ENCODE results near the gene CAPN14. TPM values are rescaled to one million over a fixed set of nuclear protein-coding genes. Genes with fewer than 3 reads are reported as not detected.

Gene CAPN14
- total RNA-seq, 3 donors from 2014 or later, result 0.16 to 0.44 (median 0.33) TPM

- no peak for DNase-seq (ENCODE audit: low spot score in 2 of 2)
- Histone ChIP-seq H3K36me3 (no peaks in the 10 kb centered on the region), H3K4me1 (no peaks in the 10 kb centered on the region), H3K4me3 (no peak overlapping the region), H3K9me3 (no peaks in the 10 kb centered on the region), H3K27ac (no peak overlapping the region), H3K27me3 (no peaks in the 10 kb centered on the region)
- TF ChIP-seq POLR2A (IDR thresholded peaks at IDR 0.05) (no peak), POLR2AphosphoS5 (IDR thresholded peaks at IDR 0.05) (no peak)
- intact Hi-C loops (cut with DNase I; ENCODE audit: low total_unique reads), result no loop called here
Measured at GRCh38 chr2:31223026-31223425, 5.7 kb upstream of the CAPN14 start.

DNA sequence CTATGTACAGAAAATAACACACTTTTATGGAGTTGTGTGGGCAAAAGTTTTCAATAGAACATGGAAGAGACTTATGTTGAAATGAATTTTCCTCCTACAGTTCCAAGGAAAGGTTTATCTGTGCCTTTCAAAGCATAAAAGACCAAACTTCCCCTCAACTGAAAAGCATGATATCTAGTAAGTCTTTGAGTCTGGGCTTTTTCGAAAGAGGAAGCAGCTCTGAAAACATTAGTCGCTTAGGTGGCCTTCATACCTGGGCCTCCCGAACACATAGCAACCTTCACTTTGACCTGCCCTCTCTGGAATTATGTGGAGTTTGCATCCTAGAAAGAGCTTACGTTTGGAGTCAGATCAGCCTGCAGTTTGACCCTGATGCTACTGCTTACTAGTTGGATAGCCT lies 4.8 kb upstream of the CAPN14 start:
- no peaks in the 10 kb centered on the region for H3K27me3 ChIP-seq
- no peaks in the 10 kb centered on the region for H3K9me3 ChIP-seq
- TF ChIP-seq CTCF (IDR thresholded peaks at IDR 0.05), result no peak
- TF ChIP-seq POLR2AphosphoS5 (IDR thresholded peaks at IDR 0.05), result no peak
- TF ChIP-seq POLR2A (IDR thresholded peaks at IDR 0.05), result no peak
- no peak overlapping the region for H3K4me3 ChIP-seq
- no peaks in the 10 kb centered on the region for H3K4me1 ChIP-seq
- H3K27ac ChIP-seq, result no peak overlapping the region
- DNase-seq (ENCODE audit: low spot score in 2 of 2), result no peak
- no peaks in the 10 kb centered on the region for H3K36me3 ChIP-seq
- intact Hi-C loops (cut with DNase I; ENCODE audit: low total_unique reads), result no loop called here

GRCh38 chr2:31221544-31221943 lies 4.2 kb upstream of the CAPN14 start:
- Histone ChIP-seq H3K4me3 (no peak overlapping the region), H3K4me1 (no peaks in the 10 kb centered on the region), H3K9me3 (no peaks in the 10 kb centered on the region), H3K27me3 (no peaks in the 10 kb centered on the region), H3K27ac (no peak overlapping the region), H3K36me3 (no peaks in the 10 kb centered on the region)
- no peak for DNase-seq (ENCODE audit: low spot score in 2 of 2)
- TF ChIP-seq POLR2AphosphoS5 (IDR thresholded peaks at IDR 0.05) (no peak), POLR2A (IDR thresholded peaks at IDR 0.05) (no peak), CTCF (IDR thresholded peaks at IDR 0.05) (no peak)
- intact Hi-C loops (cut with DNase I; ENCODE audit: low total_unique reads), result no loop called here

GRCh38 chr2:31219131-31219969 lies 2.0 kb upstream of the CAPN14 start:
- DNase-seq (ENCODE audit: low spot score in 2 of 2), result no peak
- H3K27ac ChIP-seq, result no peak overlapping the region

GRCh38 chr2:31216734-31217133 lies 581 bp downstream of the CAPN14 start:
- Histone ChIP-seq H3K36me3 (no peaks in the 10 kb centered on the region), H3K9me3 (no peaks in the 10 kb centered on the region), H3K4me1 (no peaks in the 10 kb centered on the region), H3K4me3 (no peak overlapping the region), H3K27me3 (no peaks in the 10 kb centered on the region), H3K27ac (no peak overlapping the region)
- intact Hi-C loops (cut with DNase I; ENCODE audit: low total_unique reads), result no loop called here
- TF ChIP-seq POLR2AphosphoS5 (IDR thresholded peaks at IDR 0.05) (no peak), CTCF (IDR thresholded peaks at IDR 0.05) (no peak)
- DNase-seq (ENCODE audit: low spot score in 2 of 2), result no peak

More at GRCh38 chr2:31219131-31219969, 2.0 kb upstream of the CAPN14 start:
- intact Hi-C loops (cut with DNase I; ENCODE audit: low total_unique reads), result no loop called here
- Histone ChIP-seq H3K9me3 (no peaks in the 10 kb centered on the region), H3K4me1 (no peaks in the 10 kb centered on the region), H3K27me3 (no peaks in the 10 kb centered on the region), H3K36me3 (no peaks in the 10 kb centered on the region), H3K4me3 (no peak overlapping the region)
- no peak for TF ChIP-seq POLR2AphosphoS5 (IDR thresholded peaks at IDR 0.05)
- TF ChIP-seq CTCF (IDR thresholded peaks at IDR 0.05), result no peak
- no peak for TF ChIP-seq POLR2A (IDR thresholded peaks at IDR 0.05)
